Right lobe of liver (tissue), 6 donors: Measurements from ENCODE around the gene ASB18. TPM values are rescaled to one million over a fixed set of nuclear protein-coding genes. Genes with fewer than 3 reads are reported as not detected.

Experiments
- ATAC-seq, 4 donors: fragments of 200-7000 bp; cut with Tn5 transposase; one replicate each; pipeline ENCODE4 v1.9.1; 2020; ENCODE audit warnings: mild to moderate bottlenecking in 4 of 4, moderate library complexity in 4 of 4
- DNase-seq, 3 donors: peaks; one replicate each; pipeline ENCODE4 v3.0.0-alpha.2; 2020
- H3K27ac ChIP-seq, 3 donors: fragments of 200-600 bp; one replicate each; pipeline ENCODE4 v1.8.0; 2022
- H3K27me3 ChIP-seq, 2 donors: fragments of 200-600 bp; one replicate each; pipeline ENCODE4 v1.8.0; 2022
- H3K36me3 ChIP-seq, 4 donors: fragments of 200-600 bp; sonication (generic) in 1 of 4; one replicate each; pipeline versions ENCODE4 v1.5.1 to v1.8.0; 2017 to 2022; ENCODE audit warnings: control low read depth in 1 of 4
- H3K4me1 ChIP-seq, 4 donors: fragments of 200-600 bp; sonication (generic) in 1 of 4; one replicate each; pipeline versions ENCODE4 v1.5.1 to v1.8.0; 2017 to 2022; ENCODE audit warnings: control low read depth in 1 of 4
- H3K4me3 ChIP-seq, 3 donors: fragments of 200-600 bp; one replicate each; pipeline ENCODE4 v1.8.0; 2022
- H3K9me3 ChIP-seq, 4 donors: fragments of 200-600 bp; sonication (generic) in 1 of 4; one replicate each; pipeline versions ENCODE4 v1.5.1 to v1.8.0; 2017 to 2022; ENCODE audit warnings: control low read depth in 1 of 4
- POLR2A ChIP-seq: fragments of 450-650 bp; IDR thresholded peaks from one replicate; pipeline ENCODE4 v1.6.1; 2017; ENCODE audit warnings: antibody characterized with exemption, mild to moderate bottlenecking
- WGBS: methylation state at CpG from one replicate; pipeline ENCODE4 v1.1.6; 2018; ENCODE audit warnings: low coverage, low lambda C conversion rate; ENCODE audit not compliant: insufficient coverage; ENCODE audit errors: missing lambda C conversion rate; 5-methylcytosine and 5-hydroxymethylcytosine counted together
- intact Hi-C, 2 donors: fragments of 100-400 bp; cut with DNase I; formaldehyde crosslinking; loops; one replicate each; pipeline versions ENCODE4 v1.11.2 to v1.14.1; 2022
- total RNA-seq, 6 experiments: library from RNA; depleted of rRNA in 2 of 6; stranded (reverse); fragments of >200 nt in 2 of 6; fragmentation: NEBNext Ultra II Directional in 3 of 6; extraction: Animal tissue kit (Norgen Biotek cat#: 25700) in 3 of 6; gene quantifications; one replicate each; pipeline versions ENCODE4 v1.1.0 to v1.2.4, GENCODE V29; 2016 to 2023
- TF ChIP-seq, protein P1 (sequence below), 4 donors: fragments of 200-600 bp in 3 of 4; fragments of 450-650 bp in 1 of 4; IDR thresholded peaks; one replicate each; pipeline versions ENCODE4 v1.5.1 to v1.8.0; 2016 to 2022; ENCODE audit warnings: antibody characterized with exemption in 4 of 4, mild to moderate bottlenecking in 2 of 4
- donor health status: DM: no; HTN: yes; CAD: no.
- donor health status: DM: no; HTN: no; CAD: no.
- donor health status: DM: no; HTN: no; CAD: no.
- donor health status: DM: no; HTN: yes; CAD: no.
- donor health status: DM: no; HTN: yes; CAD: no.

Gene ASB18
- total RNA-seq, 6 experiments from 2014 or later = not detected

DNA sequence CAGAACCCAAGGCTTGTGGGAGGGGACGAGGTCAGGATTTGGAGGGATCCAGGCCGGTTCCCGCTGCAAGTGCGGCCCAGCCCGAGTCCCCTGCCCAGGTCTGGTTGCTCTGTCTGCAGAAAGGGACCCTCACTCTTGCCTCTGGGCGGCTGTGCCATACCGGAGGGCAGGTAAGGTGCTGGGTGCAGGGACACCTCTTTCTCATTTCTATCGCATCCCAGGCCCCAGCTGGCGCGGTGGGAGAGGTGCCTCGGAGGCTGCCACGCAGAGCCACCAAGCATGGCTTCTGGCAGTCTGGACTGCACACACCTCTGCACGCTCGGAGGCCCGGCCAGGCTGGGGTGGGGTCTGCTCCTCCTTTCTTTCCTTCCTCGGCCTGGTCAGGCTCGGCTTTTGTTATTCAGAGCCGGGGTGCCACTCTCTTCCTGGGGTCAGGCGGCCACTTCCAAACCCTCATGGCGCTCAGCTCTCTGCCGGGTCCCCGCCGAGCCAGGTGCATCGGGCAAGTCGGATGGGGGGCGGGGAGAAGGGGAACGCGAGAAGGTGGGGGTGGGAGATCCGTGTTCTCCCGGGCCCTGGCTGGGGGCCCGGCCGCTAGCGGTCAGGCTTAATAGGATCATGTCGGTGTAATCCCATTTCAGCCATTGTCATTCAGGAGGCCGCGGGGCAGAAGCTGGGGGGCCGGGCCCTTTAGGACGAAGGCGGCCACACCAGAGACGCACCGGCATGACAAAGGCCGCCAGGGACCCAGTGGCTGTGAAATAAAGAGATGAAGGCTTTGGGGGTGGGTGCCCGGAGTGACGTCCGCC lies 105.0 kb downstream of the ASB18 start:
- no peaks in the 10 kb centered on the region for H3K9me3 ChIP-seq
- 10% methylated on average over 11 of the region's 45 CpGs for WGBS
- peaks cover 0 to 8% of the 10 kb centered on the region in 2 donors for H3K27me3 ChIP-seq
- TF ChIP-seq, protein P1, sequence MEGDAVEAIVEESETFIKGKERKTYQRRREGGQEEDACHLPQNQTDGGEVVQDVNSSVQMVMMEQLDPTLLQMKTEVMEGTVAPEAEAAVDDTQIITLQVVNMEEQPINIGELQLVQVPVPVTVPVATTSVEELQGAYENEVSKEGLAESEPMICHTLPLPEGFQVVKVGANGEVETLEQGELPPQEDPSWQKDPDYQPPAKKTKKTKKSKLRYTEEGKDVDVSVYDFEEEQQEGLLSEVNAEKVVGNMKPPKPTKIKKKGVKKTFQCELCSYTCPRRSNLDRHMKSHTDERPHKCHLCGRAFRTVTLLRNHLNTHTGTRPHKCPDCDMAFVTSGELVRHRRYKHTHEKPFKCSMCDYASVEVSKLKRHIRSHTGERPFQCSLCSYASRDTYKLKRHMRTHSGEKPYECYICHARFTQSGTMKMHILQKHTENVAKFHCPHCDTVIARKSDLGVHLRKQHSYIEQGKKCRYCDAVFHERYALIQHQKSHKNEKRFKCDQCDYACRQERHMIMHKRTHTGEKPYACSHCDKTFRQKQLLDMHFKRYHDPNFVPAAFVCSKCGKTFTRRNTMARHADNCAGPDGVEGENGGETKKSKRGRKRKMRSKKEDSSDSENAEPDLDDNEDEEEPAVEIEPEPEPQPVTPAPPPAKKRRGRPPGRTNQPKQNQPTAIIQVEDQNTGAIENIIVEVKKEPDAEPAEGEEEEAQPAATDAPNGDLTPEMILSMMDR (IDR thresholded peaks at IDR 0.05) = no peak
- TF ChIP-seq POLR2A = no peak
- H3K4me1 ChIP-seq = peaks cover 0 to 10% (median 0%) of the 10 kb centered on the region in 4 donors
- no peaks in the 10 kb centered on the region for H3K36me3 ChIP-seq
- no peak overlapping the region for H3K27ac ChIP-seq
- intact Hi-C loops = no loop called here
- ATAC-seq (no peak), DNase-seq (no peak)
- no peak overlapping the region for H3K4me3 ChIP-seq

DNA sequence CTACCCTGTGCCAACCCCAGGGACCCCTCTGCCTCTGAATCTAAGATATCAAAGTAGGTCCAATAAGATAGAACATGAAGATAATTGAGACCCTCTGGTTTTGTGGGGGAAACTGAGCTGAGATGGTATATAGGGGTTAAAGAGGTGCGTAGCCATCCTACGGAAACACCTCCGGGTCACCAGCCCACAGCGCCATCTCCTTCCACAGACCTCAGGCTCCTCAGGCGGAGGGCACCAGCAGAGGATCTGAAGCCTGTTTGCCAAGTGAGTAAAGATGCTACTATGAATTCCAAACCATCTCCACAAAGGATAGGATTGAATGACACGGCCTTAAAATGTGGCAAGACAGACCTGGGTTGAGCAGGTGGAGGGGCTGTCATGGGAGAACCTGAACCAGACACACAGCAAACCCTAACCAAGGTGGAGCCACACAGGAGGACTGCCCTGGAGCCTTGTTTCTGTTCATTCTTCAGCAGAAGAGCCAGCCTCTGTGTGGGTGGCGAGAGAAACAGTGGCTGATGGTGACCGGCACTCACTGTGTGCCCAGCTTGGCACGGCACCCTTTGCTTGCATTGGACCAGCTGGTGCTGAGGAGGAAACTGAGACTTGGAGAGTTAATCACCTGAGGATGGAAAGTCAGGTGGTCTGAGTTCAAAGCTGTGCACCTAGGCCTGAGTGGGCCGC lies 106.2 kb downstream of the ASB18 start:
- no peak overlapping the region for H3K4me3 ChIP-seq
- no peaks in the 10 kb centered on the region for H3K27me3 ChIP-seq
- intact Hi-C loops = no loop called here
- TF ChIP-seq, protein P1 (IDR thresholded peaks at IDR 0.05) = no peak
- no peak for TF ChIP-seq POLR2A
- no peaks in the 10 kb centered on the region for H3K4me1 ChIP-seq
- WGBS = 80% methylated on average over 2 of the region's 10 CpGs
- DNase-seq (no peak), ATAC-seq (no peak)
- no peak overlapping the region for H3K27ac ChIP-seq
- no peaks in the 10 kb centered on the region for H3K36me3 ChIP-seq
- no peaks in the 10 kb centered on the region for H3K9me3 ChIP-seq

GRCh38 chr2:236157366-236157765 lies 106.8 kb downstream of the ASB18 start:
- TF ChIP-seq, protein P1 (IDR thresholded peaks at IDR 0.05) = no peak
- TF ChIP-seq POLR2A = no peak
- DNase-seq (no peak), ATAC-seq (no peak)
- Histone ChIP-seq H3K9me3 (peaks cover 0 to 3% (median 0%) of the 10 kb centered on the region in 4 donors), H3K27me3 (no peaks in the 10 kb centered on the region), H3K4me1 (no peaks in the 10 kb centered on the region), H3K27ac (no peak overlapping the region), H3K36me3 (no peaks in the 10 kb centered on the region), H3K4me3 (no peak overlapping the region)
- intact Hi-C loops = no loop called here
- WGBS = 55% methylated on average over 6 of the region's 6 CpGs

DNA sequence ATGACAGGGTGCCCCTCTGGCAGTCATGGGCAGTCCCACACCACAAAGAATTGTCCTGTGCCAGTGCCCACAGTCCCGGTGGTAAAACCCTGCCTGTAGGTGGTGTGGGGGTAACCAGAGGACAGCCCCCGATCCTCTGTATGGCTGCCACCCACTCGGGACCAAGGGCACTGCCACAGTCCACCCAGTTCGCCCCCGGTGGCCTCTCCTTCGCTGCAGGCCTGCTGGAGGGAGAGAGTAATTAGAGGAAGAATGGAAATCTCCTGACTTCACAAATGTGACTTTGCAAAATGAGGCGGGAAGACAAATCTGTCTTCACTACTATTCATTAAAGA lies 107.4 kb downstream of the ASB18 start:
- no peak overlapping the region for H3K4me3 ChIP-seq
- no peaks in the 10 kb centered on the region for H3K36me3 ChIP-seq
- no peak for TF ChIP-seq POLR2A
- TF ChIP-seq, protein P1 (IDR thresholded peaks at IDR 0.05) = no peak
- intact Hi-C loops = no loop called here
- no peak overlapping the region for H3K27ac ChIP-seq
- 86% methylated on average over 1 of the region's 7 CpGs for WGBS
- H3K27me3 ChIP-seq = no peaks in the 10 kb centered on the region
- no peaks in the 10 kb centered on the region for H3K4me1 ChIP-seq
- DNase-seq (no peak), ATAC-seq (no peak)
- peaks cover 0 to 5% (median 0%) of the 10 kb centered on the region in 4 donors for H3K9me3 ChIP-seq
